GM19397 (cell line): Measurements from ENCODE around the gene DUSP16.

ENCODE experiments used
- ATAC-seq: cut with Tn5 transposase; IDR thresholded peaks from one replicate; pipeline ENCODE4 v1.9.1; 2021; ENCODE audit warnings: mild to moderate bottlenecking, moderate library complexity; ENCODE audit not compliant: unreplicated experiment

DUSP16 gene

GRCh38 chr12:12549426-12549825 lies 13.2 kb downstream of the DUSP16 start:
- ATAC-seq: no peak

- ATAC-seq: no peak
Observed at GRCh38 chr12:12548713-12549112, 13.9 kb downstream of the DUSP16 start.

- ATAC-seq: no peak
Observed at GRCh38 chr12:12546314-12546772, 16.3 kb downstream of the DUSP16 start.

DNA sequence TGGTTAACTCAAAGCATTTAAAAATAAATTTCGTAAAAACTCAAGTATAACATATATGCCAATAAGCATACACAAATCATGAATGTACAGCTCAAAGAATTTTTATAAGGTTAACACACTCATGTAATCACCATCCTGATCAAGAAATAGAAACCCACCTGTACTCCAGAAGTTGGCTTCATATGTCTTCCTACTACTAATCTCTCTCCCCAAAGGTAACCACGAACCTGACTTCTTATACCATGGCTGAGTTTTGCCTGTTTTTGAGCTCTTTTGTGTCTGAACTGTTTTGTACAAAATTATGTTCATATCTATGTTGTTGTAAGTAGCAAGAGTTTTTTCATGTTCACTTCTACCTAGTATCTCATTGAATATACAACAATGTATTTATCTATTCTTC lies 18.7 kb downstream of the DUSP16 start:
- ATAC-seq: no peak

DNA sequence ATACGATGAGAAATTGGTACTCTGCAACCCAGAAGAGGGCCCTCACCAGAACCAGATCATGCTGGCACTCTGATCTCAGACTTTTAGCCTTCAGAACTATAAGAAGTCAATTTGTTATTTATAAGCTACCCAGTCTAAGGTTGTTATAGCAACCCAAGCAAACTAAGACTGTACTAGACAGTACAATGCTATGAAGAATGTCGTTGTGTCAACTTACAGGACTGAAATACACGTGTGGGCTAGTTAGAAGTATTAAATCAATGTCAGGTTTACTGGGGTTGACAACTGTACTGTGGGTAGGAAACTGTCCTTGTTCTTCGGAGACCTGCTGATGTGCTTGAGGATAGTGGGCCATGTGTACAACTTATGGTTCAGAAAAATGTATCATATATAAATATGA lies 19.7 kb downstream of the DUSP16 start:
- ATAC-seq: no peak

- no peak for ATAC-seq
Observed at GRCh38 chr12:12542286-12542685, 20.4 kb downstream of the DUSP16 start.

- no peak for ATAC-seq
Observed at GRCh38 chr12:12541782-12542181, 20.9 kb downstream of the DUSP16 start.

DNA sequence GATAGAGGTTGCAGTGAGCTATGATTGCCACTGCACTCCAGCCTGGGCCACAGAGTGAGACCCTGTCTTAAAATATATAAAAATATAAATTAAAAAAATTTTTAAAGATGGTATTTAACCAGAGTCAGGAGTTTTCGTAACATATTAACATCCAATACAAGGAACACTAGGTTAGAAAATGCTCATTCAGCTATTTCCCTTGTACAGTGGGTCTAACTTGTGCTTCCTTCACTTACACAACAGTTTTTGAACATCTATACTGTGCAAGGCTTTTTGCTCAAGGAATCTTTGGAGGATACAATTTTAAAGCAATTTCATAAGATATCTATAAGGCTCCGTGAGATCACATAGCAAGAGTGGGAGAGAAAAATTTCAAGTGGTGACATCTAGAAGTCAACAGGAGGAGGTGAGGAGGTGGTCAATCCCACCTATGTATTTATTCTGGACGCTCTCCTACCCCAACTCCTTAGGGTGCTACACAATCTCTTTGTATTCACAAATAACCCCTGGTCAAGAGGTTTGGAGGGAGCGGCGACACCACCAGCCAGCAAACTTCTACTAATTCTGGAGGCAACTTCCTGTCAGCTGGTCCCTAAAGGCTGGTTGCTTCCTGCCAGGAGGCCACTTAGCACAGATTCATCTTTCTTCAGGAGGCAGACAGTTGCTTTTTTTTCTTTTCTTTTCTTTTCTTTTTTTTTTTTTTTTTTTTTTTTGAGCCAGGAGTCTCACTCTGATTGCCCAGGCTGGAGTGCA lies 22.2 kb downstream of the DUSP16 start:
- no peak for ATAC-seq

GRCh38 chr12:12539028-12539810 lies 23.4 kb downstream of the DUSP16 start:
- ATAC-seq: no peak

DNA sequence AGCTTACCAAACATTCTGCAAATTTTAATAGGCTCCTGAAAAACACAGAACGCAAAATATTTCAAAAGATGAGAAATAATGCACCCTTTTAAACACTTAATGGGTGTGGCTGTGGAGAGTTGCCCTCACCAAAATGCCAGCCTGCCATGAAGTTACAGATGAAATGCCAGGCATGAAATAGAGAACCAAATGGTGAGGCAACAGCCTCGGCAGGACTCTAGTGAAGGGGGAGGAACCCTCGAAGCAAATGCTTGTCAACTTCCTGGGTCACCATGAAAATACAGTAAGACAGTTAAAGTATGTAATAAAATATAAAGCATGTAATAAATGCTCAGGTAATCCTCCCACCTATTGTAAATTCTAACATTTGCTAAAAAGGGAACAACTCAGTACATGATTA lies 24.1 kb downstream of the DUSP16 start:
- no peak for ATAC-seq

GRCh38 chr12:12537421-12537820 lies 25.2 kb downstream of the DUSP16 start:
- ATAC-seq: no peak

DNA sequence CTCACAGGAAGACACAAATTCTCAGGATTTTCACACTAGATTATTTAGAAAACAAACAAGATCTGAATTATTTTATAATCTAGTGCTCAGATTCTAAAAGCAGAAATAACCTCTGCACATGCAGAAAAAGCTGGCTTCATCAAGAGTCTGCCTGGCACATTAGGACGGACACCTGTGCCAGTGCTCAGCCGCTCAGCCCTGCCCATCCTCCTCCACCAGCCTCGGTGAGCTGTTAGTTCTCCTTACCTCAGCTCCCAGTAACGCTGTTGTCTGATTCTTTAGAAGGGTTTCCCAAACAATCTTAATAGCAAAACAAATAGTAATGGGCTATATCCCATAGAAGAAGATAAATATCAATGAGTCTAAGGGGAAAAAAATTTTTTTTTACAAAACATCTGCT lies 27.7 kb downstream of the DUSP16 start:
- no peak for ATAC-seq

DNA sequence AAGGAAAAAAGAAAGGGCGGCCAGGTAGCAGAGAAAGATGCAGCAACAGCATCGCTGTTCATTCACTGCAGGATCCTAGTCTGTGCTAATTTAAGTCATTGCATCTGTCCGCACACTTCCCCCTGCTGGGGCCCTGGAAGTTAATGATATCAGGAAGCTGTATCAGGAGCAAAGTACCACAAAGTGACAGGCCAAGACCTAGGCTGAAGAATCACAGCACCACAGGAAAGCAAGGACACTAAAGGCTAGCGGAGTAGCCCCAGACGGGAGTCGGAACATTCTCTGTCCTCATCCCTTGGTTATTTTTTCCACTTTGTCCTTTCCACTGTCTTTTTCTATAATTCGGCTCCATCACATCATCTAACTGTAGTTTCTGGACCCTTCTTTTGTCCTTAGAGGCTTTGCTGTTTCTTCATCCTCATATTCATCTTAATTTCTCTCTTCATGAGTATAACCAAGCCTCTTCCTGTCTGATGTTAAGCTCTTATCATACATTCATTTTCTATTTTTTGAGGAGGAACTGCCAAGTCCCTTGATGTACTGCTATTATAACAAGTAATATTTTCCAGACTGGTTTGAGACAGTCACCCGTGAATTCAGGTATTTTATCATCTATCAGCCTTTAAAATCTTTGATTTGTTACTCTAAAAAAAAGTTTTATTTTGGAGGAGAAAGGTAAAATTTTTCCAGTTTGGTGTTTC lies 28.3 kb downstream of the DUSP16 start:
- ATAC-seq: no peak

- ATAC-seq: no peak
Observed at GRCh38 chr12:12533238-12533829, 29.3 kb downstream of the DUSP16 start.

DNA sequence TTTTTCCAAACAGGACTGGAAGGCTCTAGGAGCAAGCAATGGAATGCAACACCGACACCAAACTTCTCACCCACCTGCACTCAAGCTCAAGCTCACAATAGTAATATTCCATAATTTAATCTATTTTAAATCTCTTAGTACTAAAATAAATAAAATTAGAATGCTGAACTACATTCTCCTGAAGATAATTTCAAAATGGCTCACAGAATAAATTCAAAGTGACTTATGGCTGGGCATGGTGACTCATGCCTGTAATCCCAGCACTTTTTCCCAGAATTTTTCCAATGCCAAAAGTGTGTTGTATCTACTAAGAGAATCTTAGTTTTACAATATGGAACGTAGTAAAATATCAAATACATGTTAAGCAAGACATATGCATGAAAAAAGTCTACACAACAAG lies 31.5 kb downstream of the DUSP16 start:
- no peak for ATAC-seq

GRCh38 chr12:12529783-12530421 lies 32.8 kb downstream of the DUSP16 start:
- ATAC-seq: no peak

- ATAC-seq: no peak
Observed at GRCh38 chr12:12528361-12529270, 34.0 kb downstream of the DUSP16 start.

- no peak for ATAC-seq
Observed at GRCh38 chr12:12527820-12528296, 34.8 kb downstream of the DUSP16 start.

DNA sequence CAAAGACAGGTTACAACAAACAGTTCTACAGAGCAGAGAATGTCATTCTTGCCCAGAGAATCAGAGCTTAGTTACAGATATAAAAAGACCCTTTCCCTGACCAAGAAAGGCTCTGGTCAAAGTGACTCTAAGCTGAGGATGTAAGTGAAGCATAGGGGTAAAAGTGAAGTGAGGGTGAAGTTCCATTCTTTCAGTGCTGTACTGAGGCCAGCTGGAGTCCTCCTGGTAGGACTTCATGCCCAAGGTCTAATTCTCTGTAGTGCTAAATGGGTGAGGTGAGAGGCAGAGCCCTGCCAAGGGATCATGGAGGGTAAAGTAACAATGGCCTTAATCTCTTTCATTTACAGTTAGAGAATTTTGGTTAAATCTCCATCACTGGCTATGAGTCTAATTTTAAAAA lies 38.5 kb downstream of the DUSP16 start:
- ATAC-seq: no peak

DNA sequence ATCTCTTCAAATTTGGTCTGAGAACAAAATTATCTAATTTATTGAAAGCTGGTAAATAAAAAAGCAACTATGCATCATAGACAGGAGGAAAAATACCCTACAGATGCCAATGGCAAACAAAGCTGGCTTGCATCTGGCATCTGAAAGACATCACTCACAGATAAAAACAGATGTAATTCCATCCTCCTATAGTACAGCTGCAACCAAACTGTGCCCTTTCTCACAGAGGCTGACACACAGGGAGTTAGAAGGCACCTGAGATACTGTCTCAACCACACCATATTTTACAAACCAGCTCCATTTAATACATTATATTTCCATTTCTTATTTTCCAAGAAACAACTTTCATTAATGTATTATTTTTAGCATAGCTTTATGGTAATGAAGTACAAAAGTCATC lies 39.4 kb downstream of the DUSP16 start:
- no peak for ATAC-seq
